Measurements from ENCODE around the gene RBFOX2.

Gene RBFOX2

GRCh38 chr22:35777335-35777975 lies 251.2 kb downstream of the RBFOX2 start:
- Mint-ChIP-seq H3K4me1 (peaks cover 43% of the 10 kb centered on the region), H3K4me3 (no peak overlapping the region), H3K27ac (peak overlapping the region in 2 of 3 experiments; percentile 16 to 51), H3K27me3 (ENCODE audit: low read depth) (no peaks in the 10 kb centered on the region), H3K36me3 (ENCODE audit: low read depth) (peaks cover 41% of the 10 kb centered on the region), H3K9me3 (no peaks in the 10 kb centered on the region)
- TF ChIP-seq CTCF (IDR thresholded peaks at IDR 0.05; ENCODE audit: unreplicated experiment in 3 of 3), result no peak

GRCh38 chr22:35775339-35775738 lies 253.3 kb downstream of the RBFOX2 start:
- H3K27me3 Mint-ChIP-seq (ENCODE audit: low read depth), result no peaks in the 10 kb centered on the region
- H3K9me3 Mint-ChIP-seq, result no peaks in the 10 kb centered on the region
- peaks cover 35% of the 10 kb centered on the region for H3K36me3 Mint-ChIP-seq (ENCODE audit: low read depth)
- TF ChIP-seq CTCF (IDR thresholded peaks at IDR 0.05; ENCODE audit: unreplicated experiment in 3 of 3), result no peak
- H3K27ac Mint-ChIP-seq, result no peak overlapping the region
- peaks cover 36% of the 10 kb centered on the region for H3K4me1 Mint-ChIP-seq
- H3K4me3 Mint-ChIP-seq, result no peak overlapping the region

GRCh38 chr22:35769974-35770373 lies 258.6 kb downstream of the RBFOX2 start:
- Mint-ChIP-seq H3K4me3 (no peak overlapping the region), H3K27me3 (ENCODE audit: low read depth) (no peaks in the 10 kb centered on the region), H3K27ac (no peak overlapping the region), H3K36me3 (ENCODE audit: low read depth) (peaks cover 23% of the 10 kb centered on the region), H3K4me1 (peaks cover 24% of the 10 kb centered on the region), H3K9me3 (no peaks in the 10 kb centered on the region)
- no peak for TF ChIP-seq CTCF (IDR thresholded peaks at IDR 0.05; ENCODE audit: unreplicated experiment in 3 of 3)

GRCh38 chr22:35766654-35767580 lies 261.7 kb downstream of the RBFOX2 start:
- peaks cover 40% of the 10 kb centered on the region for H3K36me3 Mint-ChIP-seq (ENCODE audit: low read depth)
- H3K27ac Mint-ChIP-seq, result peak overlapping the region; percentile 33 to 45 (median 36)
- peaks cover 24% of the 10 kb centered on the region for H3K4me1 Mint-ChIP-seq
- H3K27me3 Mint-ChIP-seq (ENCODE audit: low read depth), result no peaks in the 10 kb centered on the region
- no peaks in the 10 kb centered on the region for H3K9me3 Mint-ChIP-seq
- no peak for TF ChIP-seq CTCF (IDR thresholded peaks at IDR 0.05; ENCODE audit: unreplicated experiment in 3 of 3)
- no peak overlapping the region for H3K4me3 Mint-ChIP-seq

- Mint-ChIP-seq H3K36me3 (ENCODE audit: low read depth) (peaks cover 74% of the 10 kb centered on the region), H3K27me3 (ENCODE audit: low read depth) (no peaks in the 10 kb centered on the region), H3K27ac (no peak overlapping the region), H3K9me3 (no peaks in the 10 kb centered on the region), H3K4me1 (no peaks in the 10 kb centered on the region), H3K4me3 (no peak overlapping the region)
- peak in 1 of 3 experiments; percentile 29 for TF ChIP-seq CTCF (IDR thresholded peaks at IDR 0.05; ENCODE audit: unreplicated experiment in 3 of 3)
These were observed 267.6 kb downstream of the RBFOX2 start for GRCh38 chr22:35761037-35761436.

All from nephron (organoid).